Activated CD4-positive, alpha-beta T cell treated with anti-CD3 and anti-CD28 coated beads for 48 hours (primary cell): ENCODE measurements around the gene SOCS6.
A peak's percentile ranks its signal among the peaks of the same experiment; 100 is the strongest.
"Not testable (repeated sequence)": the region's sequence is repeated elsewhere in the genome, so short reads cannot be mapped to it uniquely, and the experiment has no call there.

ENCODE experiments used
- DNase-seq: peaks from one replicate; pipeline ENCODE4 v3.0.0-alpha.2; 2020

Gene SOCS6, protein sequence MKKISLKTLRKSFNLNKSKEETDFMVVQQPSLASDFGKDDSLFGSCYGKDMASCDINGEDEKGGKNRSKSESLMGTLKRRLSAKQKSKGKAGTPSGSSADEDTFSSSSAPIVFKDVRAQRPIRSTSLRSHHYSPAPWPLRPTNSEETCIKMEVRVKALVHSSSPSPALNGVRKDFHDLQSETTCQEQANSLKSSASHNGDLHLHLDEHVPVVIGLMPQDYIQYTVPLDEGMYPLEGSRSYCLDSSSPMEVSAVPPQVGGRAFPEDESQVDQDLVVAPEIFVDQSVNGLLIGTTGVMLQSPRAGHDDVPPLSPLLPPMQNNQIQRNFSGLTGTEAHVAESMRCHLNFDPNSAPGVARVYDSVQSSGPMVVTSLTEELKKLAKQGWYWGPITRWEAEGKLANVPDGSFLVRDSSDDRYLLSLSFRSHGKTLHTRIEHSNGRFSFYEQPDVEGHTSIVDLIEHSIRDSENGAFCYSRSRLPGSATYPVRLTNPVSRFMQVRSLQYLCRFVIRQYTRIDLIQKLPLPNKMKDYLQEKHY

DNA sequence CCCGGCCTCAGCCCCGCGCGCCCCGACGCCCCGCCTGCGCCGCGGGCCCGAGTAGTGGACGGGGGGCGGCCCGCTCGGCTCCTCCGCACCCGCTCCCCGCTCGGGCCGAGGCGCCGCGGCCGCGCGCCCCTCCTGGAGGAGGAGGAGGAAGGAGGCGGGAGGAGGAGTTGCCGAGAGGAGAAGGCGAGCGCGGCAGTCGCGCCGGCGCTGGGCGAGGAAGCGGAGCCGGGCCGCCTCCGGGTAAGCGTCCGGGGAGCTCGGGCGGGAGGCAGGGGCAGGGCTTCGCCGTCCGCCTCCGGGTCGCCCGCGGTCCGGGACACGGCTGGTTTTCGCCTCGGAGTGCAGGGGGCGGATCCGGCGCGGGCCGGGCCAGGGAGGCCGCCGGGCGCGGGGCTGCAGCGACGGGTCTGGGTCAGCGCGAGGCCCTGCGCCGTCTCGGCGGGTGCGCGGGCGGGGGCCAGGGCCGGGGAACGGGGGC is at the start of gene SOCS6:
Gene SOCS6 (plus strand): TSS at position 195 of the 478 bp plus-strand sequence. CDS start 35,624 bp downstream, outside the sequence.
- DNase-seq: peak; percentile 59

- no peak for DNase-seq
Measured at GRCh38 chr18:70243131-70243929, 45.5 kb upstream of the SOCS6 start.

GRCh38 chr18:70246061-70246466 is 42.8 kb upstream of the SOCS6 start:
- DNase-seq: no peak

GRCh38 chr18:70249118-70249517 is 39.7 kb upstream of the SOCS6 start:
- no peak for DNase-seq

DNA sequence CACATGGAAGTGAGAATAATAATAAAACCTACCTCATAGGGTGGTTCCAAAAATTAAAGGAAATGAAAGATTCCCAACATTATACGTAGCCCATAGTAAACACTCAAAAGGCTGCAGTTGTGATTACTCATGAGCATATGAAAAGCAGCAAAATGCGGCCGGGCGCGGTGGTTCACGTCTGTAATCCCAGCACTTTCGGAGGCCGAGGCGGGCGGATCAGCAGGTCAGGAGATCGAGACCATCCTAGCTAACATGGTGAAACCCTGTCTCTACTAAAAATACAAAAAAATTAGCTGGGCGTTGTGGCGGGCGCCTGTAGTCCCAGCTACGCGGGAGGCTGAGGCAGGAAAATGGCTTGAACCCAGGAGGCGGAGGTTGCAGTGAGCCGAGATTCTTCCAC is 39.0 kb upstream of the SOCS6 start:
- not testable (repeated sequence) for DNase-seq

DNA sequence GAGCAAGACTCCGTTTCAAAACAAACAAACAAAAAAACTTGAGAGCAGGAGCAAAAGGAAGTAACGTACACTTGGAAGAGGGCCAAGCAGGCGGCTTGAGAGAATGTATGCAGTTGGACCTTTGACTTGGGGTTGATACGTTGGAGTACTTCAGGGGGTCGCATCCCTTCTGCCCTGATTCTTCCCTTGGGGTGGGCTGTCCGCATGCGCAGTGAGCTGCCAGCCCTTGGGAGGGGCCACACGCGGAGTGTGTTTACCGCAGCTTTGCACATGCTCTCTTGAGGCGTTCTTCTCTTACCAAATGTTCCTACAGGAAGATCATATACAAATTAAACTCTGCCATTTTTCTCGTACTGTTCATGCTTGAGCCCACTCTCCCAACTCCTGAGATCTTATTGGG is 38.1 kb upstream of the SOCS6 start:
- no peak for DNase-seq

DNA sequence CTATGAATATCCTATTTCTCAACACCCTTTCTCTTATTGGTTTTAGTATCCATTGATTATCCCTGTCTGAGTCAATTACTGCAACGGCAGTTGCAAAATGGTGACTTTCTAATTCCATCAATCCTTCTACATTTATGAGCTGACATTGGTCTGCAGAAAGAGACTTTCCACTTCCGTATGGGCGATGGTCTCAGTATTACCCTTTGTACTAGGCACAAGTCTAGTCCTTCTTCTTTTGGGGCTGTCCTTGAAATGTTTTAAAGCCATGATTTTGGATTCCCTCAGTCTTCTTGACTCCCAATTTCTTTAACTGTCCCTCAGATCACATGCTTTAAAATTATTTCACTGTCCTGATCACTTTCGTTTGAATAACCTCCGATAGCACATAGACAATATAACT is 32.7 kb upstream of the SOCS6 start:
- no peak for DNase-seq

DNA sequence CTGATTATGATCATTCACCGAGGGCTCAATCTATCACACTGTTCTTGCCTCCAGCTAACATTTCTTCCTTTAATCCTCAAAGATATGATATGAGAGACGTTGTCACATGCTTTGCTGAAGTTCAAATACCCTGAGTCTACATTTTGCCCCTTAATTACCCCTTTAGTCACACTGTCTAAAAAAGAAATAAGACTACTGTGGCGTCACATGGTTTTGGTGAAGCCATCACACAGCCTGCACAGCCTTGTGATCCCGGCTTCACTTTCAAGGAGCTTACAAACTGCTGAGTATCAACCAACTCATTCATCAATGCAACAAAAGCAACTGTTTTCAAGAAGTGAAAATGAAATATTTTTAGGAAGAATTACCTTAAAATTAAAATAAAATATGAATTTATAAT is 31.9 kb upstream of the SOCS6 start:
- no peak for DNase-seq

GRCh38 chr18:70258243-70258642 is 30.6 kb upstream of the SOCS6 start:
- no peak for DNase-seq

GRCh38 chr18:70260683-70261082 is 28.2 kb upstream of the SOCS6 start:
- DNase-seq: no peak

- no peak for DNase-seq
Measured at GRCh38 chr18:70261141-70261788, 27.6 kb upstream of the SOCS6 start.

- no peak for DNase-seq
Measured at GRCh38 chr18:70263336-70263735, 25.5 kb upstream of the SOCS6 start.

- DNase-seq: no peak
Measured at GRCh38 chr18:70271742-70272141, 17.1 kb upstream of the SOCS6 start.

GRCh38 chr18:70273021-70273420 is 15.8 kb upstream of the SOCS6 start:
- no peak for DNase-seq

DNA sequence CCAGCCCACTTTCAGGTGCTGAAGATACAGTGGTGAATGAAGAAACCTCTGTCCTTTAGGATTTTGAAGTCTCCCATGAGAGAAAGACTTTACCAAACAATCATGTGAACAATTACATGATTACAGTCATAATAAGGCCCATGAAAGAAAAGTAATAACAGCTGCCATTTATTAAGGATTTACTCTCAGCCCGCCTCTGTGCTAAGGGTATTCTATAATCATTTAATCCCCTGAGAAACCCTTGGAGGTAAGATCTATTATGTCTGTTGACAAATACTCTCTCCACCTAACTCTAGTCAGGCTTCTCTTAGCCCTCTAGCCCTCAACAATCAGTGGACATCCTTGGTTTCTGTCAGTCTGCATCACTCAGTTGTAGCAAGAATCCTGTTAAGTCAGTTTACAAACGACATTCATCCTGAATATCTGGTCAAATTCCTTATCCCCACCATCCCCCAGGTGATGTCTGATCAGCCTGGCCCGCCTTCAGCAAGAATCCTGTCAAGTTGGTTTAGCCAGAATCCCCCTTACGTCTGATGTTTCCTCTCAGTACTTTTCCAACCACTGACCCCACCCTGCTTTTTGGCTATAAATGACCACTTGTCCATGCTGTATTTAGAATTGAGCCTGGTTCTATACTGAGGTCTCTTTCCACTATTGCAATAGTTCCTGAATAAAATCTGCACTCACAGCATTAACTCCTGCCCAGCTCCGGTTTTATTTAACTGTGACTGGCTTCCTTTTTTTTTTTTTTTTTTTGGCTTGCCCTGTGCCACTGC is 12.2 kb upstream of the SOCS6 start:
- no peak for DNase-seq

DNA sequence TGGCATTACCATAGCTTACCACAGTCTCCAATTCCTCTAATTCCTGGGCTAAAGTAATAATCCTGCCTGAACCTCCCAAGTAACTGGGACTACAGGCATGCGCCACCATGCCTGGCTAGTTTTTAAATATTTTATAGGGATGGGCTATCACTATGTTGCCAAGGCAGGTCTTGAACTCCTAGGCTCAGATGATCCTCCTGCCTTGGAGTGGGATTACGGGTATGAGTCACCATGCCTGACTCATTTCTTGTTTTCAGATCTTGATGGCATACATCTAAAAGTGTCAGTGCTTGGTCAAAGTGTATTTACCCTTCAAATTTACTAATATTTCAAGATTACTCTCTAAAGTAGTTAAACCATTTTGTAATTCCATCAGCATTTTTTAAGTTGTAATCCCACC is 9.4 kb upstream of the SOCS6 start:
- DNase-seq: no peak

GRCh38 chr18:70280007-70280925 is 8.6 kb upstream of the SOCS6 start:
- DNase-seq: no peak

DNA sequence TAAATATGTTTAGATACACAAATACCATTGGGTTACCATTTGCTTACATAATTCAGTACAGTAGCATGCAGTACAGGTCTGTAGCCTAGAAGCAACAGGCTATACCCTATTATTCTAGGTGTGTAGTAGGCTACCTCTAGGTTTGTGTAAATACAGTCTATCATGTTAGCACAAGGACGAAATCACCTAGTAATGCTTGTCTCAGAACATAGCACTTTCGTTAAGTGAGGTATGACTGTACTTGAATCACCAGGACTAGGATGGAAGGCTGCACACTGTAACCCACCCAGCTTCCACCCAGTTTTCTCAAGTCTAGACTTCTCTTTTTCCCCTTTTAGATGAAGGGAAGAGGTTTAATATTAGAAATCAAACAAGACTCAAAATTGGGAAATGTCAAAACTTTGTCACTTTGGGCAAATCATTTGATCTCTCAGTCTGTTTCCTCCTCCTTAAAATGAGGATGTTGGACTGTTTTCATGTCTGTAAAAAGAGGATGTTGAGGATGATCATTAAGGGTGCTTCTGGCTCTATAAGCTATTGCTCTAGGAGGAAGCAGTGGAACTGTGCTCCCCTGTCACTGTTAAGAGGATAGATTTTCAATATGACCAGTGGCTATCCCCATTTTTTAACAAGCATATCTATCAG is 3.7 kb upstream of the SOCS6 start:
- DNase-seq: no peak

DNA sequence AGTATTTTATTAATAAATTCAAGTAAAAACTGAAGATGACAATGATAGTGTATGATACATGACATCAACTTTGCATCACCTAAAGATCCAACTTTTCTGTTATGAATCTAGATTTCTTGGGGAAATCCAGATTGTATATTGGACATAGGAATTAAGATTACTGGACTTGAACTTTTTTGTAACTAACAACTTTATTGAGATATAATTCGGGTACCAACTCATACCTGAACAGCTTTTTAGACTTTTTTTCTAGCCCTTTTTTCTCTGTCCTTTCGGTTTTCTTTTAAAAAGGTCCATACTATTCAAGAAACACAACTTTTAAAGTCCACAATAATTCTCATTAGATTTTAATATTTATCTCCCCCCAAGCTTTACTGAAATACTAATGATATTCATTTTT is 1.1 kb upstream of the SOCS6 start:
- DNase-seq: no peak

DNA sequence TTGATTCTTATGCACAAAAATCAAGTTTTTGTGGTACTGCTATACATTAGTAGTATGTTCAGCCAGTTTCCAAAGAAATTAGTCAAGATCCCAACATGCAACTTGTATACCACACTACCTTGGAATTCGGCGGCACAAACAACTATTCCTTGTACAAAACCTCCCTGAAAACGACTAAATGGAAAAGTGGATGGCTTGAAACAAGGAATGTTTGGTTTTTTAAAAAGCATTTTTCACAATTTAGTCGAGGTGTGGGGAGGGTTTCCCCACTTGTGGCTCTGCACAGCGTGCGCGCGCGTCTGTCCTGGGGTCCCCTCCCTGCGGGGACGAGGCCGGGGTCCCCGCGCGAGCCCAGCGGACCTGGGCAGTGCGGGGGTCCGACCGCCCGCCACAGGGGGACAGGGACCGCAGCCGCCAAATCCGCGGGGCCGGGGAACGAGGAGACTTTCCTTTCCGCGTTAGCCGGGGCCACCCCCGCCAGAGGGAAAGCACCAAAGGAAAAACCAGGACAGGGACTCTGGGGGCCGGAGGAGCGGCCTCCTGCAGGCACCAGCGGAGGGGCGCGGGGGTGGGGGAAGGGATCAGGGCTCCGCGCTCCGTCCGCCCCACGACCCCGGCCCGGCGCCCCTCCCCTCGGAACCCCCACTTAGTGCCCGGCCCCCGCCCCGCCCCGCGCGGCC is 534 bp upstream of the SOCS6 start:
- DNase-seq: no peak
